PC-9 (cell line): ENCODE data around the gene PABPC1L. TPM values are rescaled to one million over a fixed set of nuclear protein-coding genes. Genes with fewer than 3 reads are reported as not detected.

Source experiments
- BruUV-seq: library from RNA; stranded (reverse); fragments of 400-500 nt; replicated peaks from 2 replicates; lab custom pipeline; 2021; lab: Mats Ljungman, UMichigan
- CTCF ChIA-PET: fragments of 300-600 bp; sonication (Branson Sonifier 250); formaldehyde crosslinking; loops from one replicate; lab custom pipeline; 2022; ENCODE audit warnings: antibody characterized with exemption; lab: Charles Lee
- POLR2A ChIA-PET: fragments of 300-600 bp; sonication (Branson Sonifier 250); formaldehyde crosslinking; loops from one replicate; lab custom pipeline; 2022; ENCODE audit warnings: antibody characterized with exemption; ENCODE audit not compliant: unreplicated experiment; lab: Charles Lee
- DNase-seq, 2 experiments: peaks; one replicate each; pipeline versions ENCODE4 v3.0.0 to v3.0.0-alpha.2; 2015 to 2022; ENCODE audit warnings: mixed read lengths in 1 of 2
- H2AFZ ChIP-seq: fragments of 200-600 bp; sonication (generic); 2 replicates; pipeline ENCODE4 v1.8.1; 2017; ENCODE audit warnings: antibody characterized with exemption
- H3F3A ChIP-seq: fragments of 200-600 bp; sonication (generic); 2 replicates; pipeline ENCODE4 v1.8.1; 2017; ENCODE audit warnings: antibody characterized with exemption, mild to moderate bottlenecking, low read depth; ENCODE audit not compliant: insufficient read depth
- H3K27ac ChIP-seq: fragments of 200-600 bp; sonication (generic); 2 replicates; pipeline ENCODE4 v1.6.1; 2016; ENCODE audit warnings: mixed run types
- H3K27me3 ChIP-seq: fragments of 200-600 bp; sonication (generic); 2 replicates; pipeline ENCODE4 v1.6.1; 2016; ENCODE audit warnings: low read depth, mixed run types; ENCODE audit not compliant: insufficient read depth
- H3K36me3 ChIP-seq: fragments of 200-600 bp; sonication (generic); 2 replicates; pipeline ENCODE4 v1.6.1; 2016; ENCODE audit warnings: low read depth, mixed run types
- H3K4me1 ChIP-seq: fragments of 200-600 bp; sonication (generic); replicated peaks from 2 replicates; pipeline ENCODE4 v1.6.1; 2016; ENCODE audit warnings: mixed run types; ENCODE audit not compliant: insufficient read depth
- H3K4me2 ChIP-seq: fragments of 200-600 bp; sonication (generic); 2 replicates; pipeline ENCODE4 v1.6.1; 2017; ENCODE audit warnings: mixed run types
- H3K4me3 ChIP-seq: fragments of 200-600 bp; sonication (generic); 2 replicates; pipeline ENCODE4 v1.6.1; 2016; ENCODE audit warnings: mixed run types
- H3K79me2 ChIP-seq: fragments of 200-600 bp; sonication (generic); 2 replicates; pipeline ENCODE4 v1.6.1; 2017; ENCODE audit warnings: low read depth, mixed run types
- H3K9me2 ChIP-seq: fragments of 200-600 bp; sonication (generic); 2 replicates; pipeline ENCODE4 v1.8.1; 2017; ENCODE audit warnings: mild to moderate bottlenecking; ENCODE audit not compliant: insufficient read depth
- H3K9me3 ChIP-seq: fragments of 200-600 bp; sonication (generic); 2 replicates; pipeline ENCODE4 v1.8.1; 2016; ENCODE audit warnings: low read depth; ENCODE audit not compliant: insufficient read depth
- H4K20me1 ChIP-seq: fragments of 200-600 bp; sonication (generic); 2 replicates; pipeline ENCODE4 v1.8.1; 2017; ENCODE audit not compliant: insufficient read depth
- EZH2 ChIP-seq: fragments of 200-600 bp; sonication (generic); IDR thresholded peaks from 2 replicates; pipeline ENCODE4 v1.8.0; 2017; ENCODE audit warnings: antibody characterized with exemption, low read depth
- intact Hi-C: fragments of 100-400 bp; cut with micrococcal nuclease; formaldehyde crosslinking; loops from one replicate; pipeline ENCODE4 v1.10.0; 2022; ENCODE audit not compliant: unreplicated experiment
- total RNA-seq: library from RNA; stranded (reverse); gene quantifications from 2 replicates; pipeline ENCODE4 v1.2.3, GENCODE V29; 2021
- TF ChIP-seq, protein P1 (sequence below): fragments of 200-600 bp; sonication (generic); conservative IDR thresholded peaks from 2 replicates; pipeline ENCODE4 v1.6.1; 2017; ENCODE audit warnings: mixed run types, antibody characterized with exemption, mild to moderate bottlenecking, moderate library complexity

The PABPC1L gene
- total RNA-seq, 1 experiment from 2014 or later = 132 TPM

DNA sequence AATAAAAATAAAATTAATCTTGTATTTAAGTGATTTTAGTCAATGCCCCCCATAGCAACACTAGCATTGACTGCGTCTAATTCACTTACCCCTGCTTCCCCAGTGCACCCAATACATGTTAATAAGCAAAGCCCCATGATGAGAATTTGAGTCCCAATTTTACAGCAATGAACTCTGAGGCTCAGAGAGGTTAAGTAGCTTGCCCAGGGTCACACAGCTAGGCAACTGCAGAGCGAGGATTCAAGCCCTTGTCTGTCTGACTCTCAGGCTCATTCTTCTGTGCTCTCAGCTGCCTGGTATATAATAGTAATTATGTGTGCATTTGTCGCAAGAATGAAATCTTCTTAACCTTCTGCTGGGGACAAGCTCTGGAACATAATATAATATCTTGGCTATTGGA lies 8.5 kb downstream of the PABPC1L start:
- Histone ChIP-seq H3K36me3 (peaks cover 18% of the 10 kb centered on the region), H3K4me3 (no peak overlapping the region), H3K27me3 (no peaks in the 10 kb centered on the region), H3K27ac (no peak overlapping the region), H3F3A (no peaks in the 10 kb centered on the region), H2AFZ (no peak overlapping the region), H3K79me2 (no peaks in the 10 kb centered on the region), H3K4me1 (no peaks in the 10 kb centered on the region), H3K9me3 (no peaks in the 10 kb centered on the region), H3K4me2 (no peak overlapping the region), H3K9me2 (no peaks in the 10 kb centered on the region), H4K20me1 (no peaks in the 10 kb centered on the region)
- intact Hi-C loops = no loop called here
- DNase-seq = no peak
- POLR2A ChIA-PET = no interaction called here
- no peak for TF ChIP-seq EZH2
- TF ChIP-seq, protein P1, sequence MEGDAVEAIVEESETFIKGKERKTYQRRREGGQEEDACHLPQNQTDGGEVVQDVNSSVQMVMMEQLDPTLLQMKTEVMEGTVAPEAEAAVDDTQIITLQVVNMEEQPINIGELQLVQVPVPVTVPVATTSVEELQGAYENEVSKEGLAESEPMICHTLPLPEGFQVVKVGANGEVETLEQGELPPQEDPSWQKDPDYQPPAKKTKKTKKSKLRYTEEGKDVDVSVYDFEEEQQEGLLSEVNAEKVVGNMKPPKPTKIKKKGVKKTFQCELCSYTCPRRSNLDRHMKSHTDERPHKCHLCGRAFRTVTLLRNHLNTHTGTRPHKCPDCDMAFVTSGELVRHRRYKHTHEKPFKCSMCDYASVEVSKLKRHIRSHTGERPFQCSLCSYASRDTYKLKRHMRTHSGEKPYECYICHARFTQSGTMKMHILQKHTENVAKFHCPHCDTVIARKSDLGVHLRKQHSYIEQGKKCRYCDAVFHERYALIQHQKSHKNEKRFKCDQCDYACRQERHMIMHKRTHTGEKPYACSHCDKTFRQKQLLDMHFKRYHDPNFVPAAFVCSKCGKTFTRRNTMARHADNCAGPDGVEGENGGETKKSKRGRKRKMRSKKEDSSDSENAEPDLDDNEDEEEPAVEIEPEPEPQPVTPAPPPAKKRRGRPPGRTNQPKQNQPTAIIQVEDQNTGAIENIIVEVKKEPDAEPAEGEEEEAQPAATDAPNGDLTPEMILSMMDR = no peak
- CTCF ChIA-PET = no interaction called here
- BruUV-seq = no TSS peak

- peaks cover 14% of the 10 kb centered on the region for H3K36me3 ChIP-seq
- ChIA-PET CTCF (no interaction called here), POLR2A (no interaction called here)
- H3K27me3 ChIP-seq = no peaks in the 10 kb centered on the region
- BruUV-seq = no TSS peak
- no peak for DNase-seq
- H3K9me3 ChIP-seq = no peaks in the 10 kb centered on the region
- H3K4me1 ChIP-seq = no peaks in the 10 kb centered on the region
- no peaks in the 10 kb centered on the region for H3F3A ChIP-seq
- no peak overlapping the region for H3K4me2 ChIP-seq
- H4K20me1 ChIP-seq = no peaks in the 10 kb centered on the region
- no peaks in the 10 kb centered on the region for H3K9me2 ChIP-seq
- TF ChIP-seq EZH2 = no peak
- TF ChIP-seq, protein P1 = no peak
- intact Hi-C loops = no loop called here
- no peak overlapping the region for H3K4me3 ChIP-seq
- no peaks in the 10 kb centered on the region for H3K79me2 ChIP-seq
- no peak overlapping the region for H2AFZ ChIP-seq
- H3K27ac ChIP-seq = no peak overlapping the region
Measured at GRCh38 chr20:44918761-44919160, 8.9 kb downstream of the PABPC1L start.

DNA sequence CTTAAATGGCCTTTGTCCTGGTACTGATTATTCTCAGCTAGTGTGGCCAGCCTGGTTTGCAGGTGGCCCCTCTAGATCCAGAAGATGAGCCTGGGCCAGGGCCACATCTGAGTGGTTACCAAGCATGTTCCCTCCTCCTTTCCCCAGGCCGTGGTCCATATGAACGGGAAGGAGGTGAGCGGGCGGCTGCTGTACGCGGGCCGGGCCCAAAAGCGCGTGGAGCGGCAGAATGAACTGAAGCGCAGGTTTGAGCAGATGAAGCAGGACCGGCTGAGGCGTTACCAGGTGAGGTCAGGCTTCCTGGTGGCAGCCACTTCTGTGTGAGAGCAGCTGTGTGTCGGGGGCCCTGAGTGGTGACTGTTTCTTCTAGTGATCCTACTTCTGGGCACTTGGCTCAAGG lies 11.6 kb downstream of the PABPC1L start:
- DNase-seq = no peak
- CTCF ChIA-PET = interaction anchor here (0.7 kb wide), 1 partner anchor 506 kb away, joined by 3 read pairs; no protein-coding TSS in a partner anchor

More for the DNA sequence above, 11.6 kb downstream of the PABPC1L start:
- Histone ChIP-seq H3K36me3 (peaks cover 8% of the 10 kb centered on the region; the same call in 1 of the 2 replicates), H3K27ac (no peak overlapping the region), H3K27me3 (no peaks in the 10 kb centered on the region), H3K4me2 (no peak overlapping the region), H3F3A (no peaks in the 10 kb centered on the region), H3K4me1 (no peaks in the 10 kb centered on the region), H2AFZ (no peak overlapping the region), H3K9me2 (no peaks in the 10 kb centered on the region), H3K79me2 (no peaks in the 10 kb centered on the region), H4K20me1 (no peaks in the 10 kb centered on the region), H3K9me3 (no peaks in the 10 kb centered on the region), H3K4me3 (no peak overlapping the region)
- TF ChIP-seq EZH2 = no peak
- TF ChIP-seq, protein P1 = no peak
- BruUV-seq = no TSS peak
- intact Hi-C loops = no loop called here
- POLR2A ChIA-PET = no interaction called here
